Astrocyte (in vitro differentiated cells and primary cell): Measurements from ENCODE around the gene TMEM235.

Experiments
- EZH2 ChIP-seq: IDR thresholded peaks from 2 replicates; pipeline ENCODE4 v1.6.1; 2012; ENCODE audit warnings: mild to moderate bottlenecking, low read length, inconsistent platforms; ENCODE audit not compliant: insufficient read depth
- TF ChIP-seq, protein P1 (sequence below): IDR thresholded peaks from 2 replicates; pipeline ENCODE4 v1.5.1; 2011; ENCODE audit warnings: low read depth, mild to moderate bottlenecking, inconsistent platforms, low read length, moderate library complexity; ENCODE audit not compliant: insufficient read depth

DNA sequence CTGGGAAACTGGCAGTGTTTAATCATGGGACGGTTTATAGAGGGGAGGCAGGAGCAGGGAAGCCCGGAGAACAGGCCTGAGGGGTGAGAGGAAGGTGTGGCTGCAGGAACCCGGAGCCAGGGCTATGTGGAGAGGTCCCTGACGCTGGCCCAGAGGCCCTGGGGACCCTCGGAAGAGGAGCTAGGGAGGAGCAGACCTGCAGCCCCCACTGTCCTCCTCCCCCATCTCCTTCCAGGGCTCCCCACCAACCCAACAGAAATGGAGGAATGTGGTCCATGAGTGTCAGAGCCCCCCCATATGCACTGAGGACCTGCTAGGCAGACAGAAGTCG is 20.3 kb downstream of the TMEM235 start:
- TF ChIP-seq, protein P1, sequence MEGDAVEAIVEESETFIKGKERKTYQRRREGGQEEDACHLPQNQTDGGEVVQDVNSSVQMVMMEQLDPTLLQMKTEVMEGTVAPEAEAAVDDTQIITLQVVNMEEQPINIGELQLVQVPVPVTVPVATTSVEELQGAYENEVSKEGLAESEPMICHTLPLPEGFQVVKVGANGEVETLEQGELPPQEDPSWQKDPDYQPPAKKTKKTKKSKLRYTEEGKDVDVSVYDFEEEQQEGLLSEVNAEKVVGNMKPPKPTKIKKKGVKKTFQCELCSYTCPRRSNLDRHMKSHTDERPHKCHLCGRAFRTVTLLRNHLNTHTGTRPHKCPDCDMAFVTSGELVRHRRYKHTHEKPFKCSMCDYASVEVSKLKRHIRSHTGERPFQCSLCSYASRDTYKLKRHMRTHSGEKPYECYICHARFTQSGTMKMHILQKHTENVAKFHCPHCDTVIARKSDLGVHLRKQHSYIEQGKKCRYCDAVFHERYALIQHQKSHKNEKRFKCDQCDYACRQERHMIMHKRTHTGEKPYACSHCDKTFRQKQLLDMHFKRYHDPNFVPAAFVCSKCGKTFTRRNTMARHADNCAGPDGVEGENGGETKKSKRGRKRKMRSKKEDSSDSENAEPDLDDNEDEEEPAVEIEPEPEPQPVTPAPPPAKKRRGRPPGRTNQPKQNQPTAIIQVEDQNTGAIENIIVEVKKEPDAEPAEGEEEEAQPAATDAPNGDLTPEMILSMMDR = no peak
- no peak for TF ChIP-seq EZH2
